DMS153 (cell line): ENCODE measurements around the gene OGFRL1.

Experiments
- DNase-seq: peaks from one replicate; lab custom pipeline; 2025; lab: John Stamatoyannopoulos, UW

OGFRL1 gene

DNA sequence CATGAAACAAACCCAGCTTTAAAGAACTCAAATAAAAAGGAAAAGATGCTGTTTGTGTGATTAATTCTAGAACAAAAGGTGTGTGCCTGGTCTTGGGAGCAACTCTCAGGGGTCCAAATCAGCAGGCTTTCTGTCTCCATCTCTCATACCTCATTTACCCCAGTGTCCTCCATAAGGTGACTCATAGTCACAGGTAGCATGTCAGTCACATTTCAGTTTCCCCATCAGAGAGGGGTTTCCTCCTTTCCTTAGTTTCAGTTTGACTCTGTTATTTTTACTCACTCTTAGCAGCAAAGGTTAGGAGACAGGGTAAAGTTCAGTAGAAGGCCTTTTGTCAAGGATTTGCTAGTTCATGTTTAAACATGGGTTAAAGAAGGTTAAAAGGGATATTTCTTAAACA lies 46.2 kb downstream of the OGFRL1 start:
- DNase-seq, result no peak

GRCh38 chr6:71335544-71335943 lies 46.9 kb downstream of the OGFRL1 start:
- no peak for DNase-seq

DNA sequence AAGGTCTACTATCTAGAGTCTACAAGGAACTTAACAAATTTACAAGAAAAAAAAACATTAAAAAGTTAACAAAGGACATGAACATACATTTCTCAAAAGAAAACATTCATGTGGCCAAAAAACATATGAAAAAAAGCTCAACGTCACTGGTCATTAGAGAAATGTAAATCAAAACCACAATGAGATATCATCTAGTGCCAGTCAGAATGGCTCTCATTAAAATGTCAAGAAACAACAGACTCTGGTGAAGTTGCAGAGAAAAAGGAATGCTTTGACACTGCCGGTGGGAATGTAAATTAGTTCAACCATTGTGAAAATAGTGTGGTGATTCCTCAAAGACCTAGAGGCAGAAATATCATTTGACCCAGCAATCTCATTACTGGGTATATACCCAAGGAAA lies 48.3 kb downstream of the OGFRL1 start:
- no peak for DNase-seq

DNA sequence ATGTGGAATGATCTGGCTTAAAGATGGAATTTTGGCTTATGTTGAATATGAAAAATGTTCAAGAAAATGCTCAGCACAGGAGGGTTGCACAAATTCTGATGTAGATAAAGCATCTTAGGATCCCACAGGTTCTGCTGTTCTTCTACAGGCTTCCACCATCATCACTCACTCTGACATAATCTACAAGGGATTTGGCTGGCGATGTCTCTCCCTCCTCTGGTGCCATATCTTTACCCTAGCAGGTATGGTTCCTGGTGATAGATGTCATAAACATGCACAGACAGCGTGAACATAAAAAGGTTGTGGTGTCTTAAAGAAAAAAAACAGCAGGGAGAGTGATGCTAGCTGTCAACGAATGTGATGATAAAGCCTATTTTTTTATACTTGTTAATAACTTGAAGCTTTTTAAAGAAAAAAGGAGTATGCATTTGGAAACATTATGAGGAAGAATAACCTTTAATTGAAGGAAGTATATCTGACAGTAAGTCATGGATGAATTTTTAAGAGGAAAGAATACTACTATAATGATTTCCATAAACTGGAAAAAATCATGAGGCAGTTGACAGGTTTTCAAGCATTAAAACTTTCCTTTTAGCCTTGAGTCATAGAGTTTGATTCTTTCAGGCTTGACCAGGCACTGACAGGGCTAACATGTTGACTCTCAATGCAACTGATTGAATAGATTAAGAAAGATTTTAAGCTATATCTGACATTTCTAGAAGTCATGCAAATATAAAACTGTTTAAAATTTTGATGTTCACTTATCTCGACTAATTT lies 50.1 kb downstream of the OGFRL1 start:
- DNase-seq, result no peak

DNA sequence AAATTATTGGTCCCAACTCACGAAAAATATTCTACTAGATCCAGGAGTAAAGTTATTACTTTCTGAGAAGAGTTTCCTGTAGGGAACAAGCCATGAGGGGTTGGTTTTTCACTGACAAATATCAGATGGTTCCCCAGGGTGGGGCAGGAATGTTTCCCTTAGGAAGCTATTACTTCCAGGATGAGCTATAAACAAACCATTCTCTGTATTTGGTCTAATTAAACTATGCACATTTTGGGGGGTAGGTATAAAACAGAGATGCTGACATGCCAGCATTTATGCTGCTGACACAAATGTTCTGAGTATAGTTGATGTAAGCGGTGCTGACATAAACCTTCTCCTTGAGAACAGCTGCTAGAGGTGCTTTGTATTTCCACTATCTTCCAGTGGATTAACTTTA lies 54.2 kb downstream of the OGFRL1 start:
- DNase-seq, result no peak

GRCh38 chr6:71345476-71346333 lies 57.1 kb downstream of the OGFRL1 start:
- no peak for DNase-seq

- DNase-seq, result no peak
Measured at GRCh38 chr6:71346334-71346694, 57.7 kb downstream of the OGFRL1 start.

DNA sequence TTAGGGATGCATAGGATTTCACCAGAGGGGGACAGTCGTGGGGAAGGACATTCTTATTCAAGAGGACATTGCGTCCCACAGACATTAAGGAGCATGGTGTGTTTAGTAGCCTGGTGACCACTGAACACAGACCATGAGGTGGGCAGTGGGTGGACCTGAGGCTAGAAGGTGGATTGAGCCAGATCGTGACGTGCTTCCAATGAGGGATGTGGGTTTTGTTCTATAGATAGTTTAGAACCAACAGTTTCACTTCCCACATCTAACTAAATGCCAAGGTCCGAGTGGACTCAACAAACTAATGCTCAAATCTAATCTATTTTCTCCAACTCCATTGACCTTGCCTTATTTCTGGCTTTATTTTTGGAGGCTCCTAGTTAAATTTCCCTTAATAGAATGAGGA lies 58.5 kb downstream of the OGFRL1 start:
- no peak for DNase-seq

GRCh38 chr6:71349395-71349794 lies 60.8 kb downstream of the OGFRL1 start:
- DNase-seq, result no peak

DNA sequence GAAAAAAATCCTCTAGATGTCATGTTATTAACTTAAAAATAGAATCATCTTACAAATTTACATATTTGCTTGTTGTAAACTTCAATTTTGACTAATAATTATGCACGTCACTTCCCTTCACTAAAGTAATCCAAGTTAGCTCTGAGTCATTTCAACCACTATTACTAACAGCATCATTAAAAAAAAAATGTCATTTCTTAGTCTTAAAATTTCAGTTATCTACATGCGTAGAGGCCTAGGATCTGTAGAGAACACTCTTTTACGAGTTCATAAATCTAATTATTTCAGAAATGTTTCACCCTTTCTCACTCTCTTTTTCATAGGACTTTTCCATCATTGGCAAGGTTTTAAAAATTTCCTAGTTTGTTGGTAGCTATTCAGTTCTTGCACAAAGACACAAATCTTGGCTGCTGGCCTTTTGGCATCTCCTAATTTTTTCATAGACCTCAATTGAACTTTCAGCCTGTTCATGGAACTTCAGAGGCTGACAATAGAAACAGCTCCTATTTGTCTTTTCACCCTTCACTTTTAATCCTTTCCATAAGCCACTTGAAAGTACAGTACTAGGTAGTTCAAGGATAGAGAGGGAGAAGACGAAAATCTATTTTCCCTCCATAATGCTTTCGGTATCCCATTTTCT lies 61.5 kb downstream of the OGFRL1 start:
- no peak for DNase-seq

GRCh38 chr6:71351190-71351589 lies 62.6 kb downstream of the OGFRL1 start:
- no peak for DNase-seq
